ENCODE results near the gene MAGEB16.

MAGEB16 gene

DNA sequence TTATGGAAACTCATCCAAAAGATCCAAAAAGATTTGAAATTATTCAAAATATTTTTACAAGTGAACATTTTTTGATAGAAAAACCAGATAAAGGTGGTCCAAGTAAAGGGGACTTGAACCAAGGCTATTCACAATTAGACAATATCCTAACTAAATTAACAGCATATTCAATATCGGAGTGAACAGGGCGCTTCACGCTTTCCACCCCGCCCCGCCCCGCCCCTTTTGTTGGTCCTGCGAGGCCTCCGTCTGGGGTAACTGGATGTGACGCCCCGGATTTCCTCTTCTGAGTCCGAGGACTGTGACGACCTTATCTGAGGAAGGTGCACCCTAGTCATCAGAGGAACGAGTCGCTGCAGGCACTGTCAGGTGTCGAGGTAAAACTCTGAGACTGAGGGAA lies at the start of gene MAGEB16:
Gene MAGEB16, plus strand, starts transcription at position 301 of the 400 bp plus-strand sequence. CDS start 3,855 bp downstream, outside the sequence.
- no peak for DNase-seq (ENCODE audit: low read depth in 3 of 3)

DNA sequence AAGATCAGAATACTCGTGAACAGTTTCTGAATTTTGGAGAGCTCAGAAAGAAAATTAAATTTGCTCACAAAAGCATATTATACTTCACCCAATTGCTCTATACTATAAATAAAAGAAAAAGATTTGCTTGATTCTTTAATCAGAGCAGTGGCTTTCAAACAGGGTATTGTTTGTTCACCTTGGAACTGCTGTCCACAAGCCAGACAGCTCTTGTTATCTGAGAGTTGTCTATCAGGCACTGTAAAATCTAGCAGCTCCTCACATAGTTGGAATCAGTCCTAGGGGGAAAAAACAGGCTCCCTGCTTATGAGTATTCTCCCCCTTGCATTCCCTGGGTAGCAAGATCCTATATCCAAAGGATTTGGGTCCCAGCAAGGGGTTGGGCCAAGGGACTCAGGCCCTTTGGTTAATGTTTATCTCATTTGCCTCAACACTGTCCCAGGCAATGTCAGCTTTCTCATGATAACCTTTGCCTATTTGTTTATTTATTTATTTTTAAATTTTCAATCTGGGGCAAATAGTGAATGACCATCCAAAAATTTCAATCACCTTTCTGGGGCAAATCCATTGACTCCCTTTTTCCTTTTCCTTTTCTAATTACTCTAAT lies 24.1 kb upstream of the MAGEB16 start:
- DNase-seq (ENCODE audit: low read depth in 3 of 3): no peak

DNA sequence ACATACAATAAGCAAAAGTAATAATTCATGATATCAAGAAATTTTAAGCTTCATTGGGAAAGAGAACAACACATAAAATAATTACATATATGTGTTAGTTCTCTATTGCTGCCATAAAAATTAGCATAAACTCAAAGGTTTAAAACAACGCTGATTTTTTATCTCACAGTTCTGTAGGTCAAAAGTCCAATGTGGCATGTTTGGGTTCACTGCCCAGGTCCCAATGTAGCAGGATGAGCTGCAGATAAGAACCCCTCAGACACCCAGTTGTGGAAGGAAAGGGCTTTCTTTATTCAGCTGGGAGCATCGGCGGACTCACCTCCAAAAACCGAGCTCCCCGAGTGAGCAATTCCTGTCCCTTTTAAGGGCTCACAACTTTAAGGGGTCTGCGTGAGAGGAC lies 13.1 kb upstream of the MAGEB16 start:
- DNase-seq (ENCODE audit: low read depth in 3 of 3): no peak

DNA sequence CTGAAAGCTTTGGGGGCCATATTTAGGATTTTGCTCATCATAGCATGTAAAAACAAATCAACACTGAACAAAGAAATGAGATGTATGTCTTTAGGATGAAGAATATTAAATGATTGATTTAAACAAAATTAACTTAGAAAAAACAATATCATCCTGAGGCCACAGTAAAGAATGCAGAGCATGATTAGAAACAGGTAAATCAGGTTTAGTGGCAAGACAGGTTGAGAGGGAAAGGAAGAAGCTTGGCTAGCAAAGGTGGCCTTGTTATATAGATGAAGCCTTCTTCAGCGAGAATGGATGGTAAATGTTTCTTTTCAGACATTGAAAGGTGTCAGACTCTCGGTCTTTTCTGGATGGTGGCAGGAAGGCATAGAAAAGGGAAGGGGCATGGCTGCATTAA lies 11.9 kb upstream of the MAGEB16 start:
- DNase-seq (ENCODE audit: low read depth in 3 of 3): no peak

DNA sequence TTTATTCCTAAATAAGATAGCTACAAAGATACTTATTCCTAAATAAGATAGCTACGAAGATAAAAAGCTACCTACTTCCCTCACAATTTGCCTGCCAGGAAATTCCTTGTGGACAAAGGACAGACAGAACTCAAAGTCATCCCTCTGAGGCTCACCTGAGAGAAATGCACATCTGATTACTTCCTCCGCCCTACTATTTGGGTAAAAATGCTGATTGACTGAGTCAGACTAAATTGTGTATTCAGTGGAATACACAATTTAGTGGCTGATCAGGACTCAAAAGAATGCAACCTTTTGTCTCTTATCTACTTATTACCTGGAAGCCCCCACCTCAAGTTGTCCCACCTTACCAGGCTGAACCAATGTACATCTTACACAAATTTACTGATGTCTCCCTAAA lies 10.3 kb upstream of the MAGEB16 start:
- DNase-seq (ENCODE audit: low read depth in 3 of 3): no peak

DNA sequence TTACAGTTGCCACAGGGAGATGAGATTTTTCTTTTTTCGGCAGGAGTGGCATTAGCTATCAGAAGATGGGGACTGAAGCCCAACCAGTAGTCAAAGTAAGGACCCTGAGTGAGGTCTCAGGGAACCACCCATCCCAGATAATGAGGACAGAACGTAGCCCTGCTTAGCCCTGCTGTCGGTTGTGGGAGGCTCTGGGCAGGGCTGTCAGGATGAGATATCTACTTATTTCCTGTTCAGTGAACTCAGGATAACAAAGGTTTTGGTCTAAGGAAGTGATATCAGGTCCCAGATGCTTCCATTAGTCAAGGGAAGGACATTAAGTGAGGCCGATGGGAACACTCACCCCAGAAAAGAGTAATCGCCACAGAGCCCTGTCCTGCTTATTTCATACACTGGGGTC lies 2.3 kb downstream of the MAGEB16 start:
- no peak for DNase-seq (ENCODE audit: low read depth in 3 of 3)

DNA sequence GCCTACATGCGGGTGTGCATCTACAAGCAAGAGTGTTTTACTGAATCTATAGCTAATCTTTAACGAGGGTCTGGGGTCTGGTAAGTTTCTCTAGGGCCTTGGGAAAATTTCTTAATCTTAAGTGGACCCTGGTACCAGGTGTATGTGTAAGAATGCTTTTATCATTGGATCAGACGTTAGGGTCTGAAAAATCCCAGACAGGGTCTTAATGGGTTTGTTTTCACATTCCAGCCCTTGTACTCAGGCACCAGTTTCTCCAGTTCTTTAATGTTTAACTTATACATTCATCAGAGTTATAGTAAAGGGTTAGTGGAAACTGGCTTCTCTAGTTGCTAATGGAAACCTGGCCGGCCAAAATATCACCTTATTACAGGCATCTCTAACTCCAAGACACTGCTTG lies 11.6 kb downstream of the MAGEB16 start:
- no peak for DNase-seq (ENCODE audit: low read depth in 3 of 3)

DNA sequence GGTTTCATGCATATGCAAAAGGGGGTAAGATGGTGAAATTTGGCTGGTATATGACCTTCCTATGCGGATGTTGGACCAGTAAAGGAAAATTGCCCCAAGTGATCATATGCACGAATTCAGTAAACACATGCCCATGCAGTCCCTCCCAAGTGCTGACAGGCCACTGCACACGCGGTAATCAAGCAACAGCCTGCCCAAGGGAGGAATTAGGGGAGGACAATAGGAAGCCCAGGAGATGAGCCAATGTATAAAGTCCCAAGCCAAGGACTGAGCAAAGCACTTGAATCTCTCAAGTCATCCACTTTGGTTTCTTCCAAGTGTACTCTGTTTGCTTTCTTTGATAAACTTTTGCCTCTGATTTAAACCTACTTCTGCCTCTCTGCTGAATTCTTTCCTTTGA lies 21.1 kb downstream of the MAGEB16 start:
- no peak for DNase-seq (ENCODE audit: low read depth in 3 of 3)

DNA sequence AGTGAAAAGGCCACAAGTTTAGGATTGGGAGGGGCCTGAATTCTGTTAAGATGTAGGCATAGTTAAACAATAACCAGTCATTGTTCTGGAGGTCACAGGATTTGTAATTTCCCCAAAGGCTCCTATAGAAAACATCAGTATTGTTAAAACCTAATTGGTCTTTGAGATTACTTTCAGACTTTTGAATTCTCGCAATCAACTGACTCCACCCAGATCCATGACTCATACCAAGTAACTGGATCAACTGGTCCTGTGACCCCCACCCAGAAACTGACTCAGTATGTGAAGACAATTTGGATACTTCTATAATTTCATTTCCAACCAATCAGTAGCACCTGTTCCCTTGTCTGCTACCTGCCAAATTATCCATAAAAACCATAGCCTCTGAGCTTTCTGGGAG lies 28.4 kb downstream of the MAGEB16 start:
- DNase-seq (ENCODE audit: low read depth in 3 of 3): no peak

DNA sequence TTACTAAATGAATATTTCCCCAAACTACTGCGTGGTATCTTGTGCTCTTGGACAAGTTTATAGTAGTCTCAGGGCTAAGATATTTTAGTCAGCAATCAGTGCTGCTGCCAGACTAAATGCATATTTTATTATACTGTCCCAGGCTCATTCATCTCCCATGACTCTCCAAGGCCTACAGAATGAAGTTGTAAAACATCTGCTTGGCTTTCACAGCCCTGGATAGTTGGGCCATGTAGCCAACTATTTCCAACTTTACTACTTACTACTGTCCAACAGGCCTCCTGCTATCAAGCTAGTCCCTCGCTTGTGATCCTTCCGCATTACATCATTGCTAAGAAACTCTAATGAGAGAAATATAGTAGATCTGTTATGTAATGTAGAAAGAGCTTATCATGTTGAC lies 31.4 kb downstream of the MAGEB16 start:
- DNase-seq (ENCODE audit: low read depth in 3 of 3): no peak

DNA sequence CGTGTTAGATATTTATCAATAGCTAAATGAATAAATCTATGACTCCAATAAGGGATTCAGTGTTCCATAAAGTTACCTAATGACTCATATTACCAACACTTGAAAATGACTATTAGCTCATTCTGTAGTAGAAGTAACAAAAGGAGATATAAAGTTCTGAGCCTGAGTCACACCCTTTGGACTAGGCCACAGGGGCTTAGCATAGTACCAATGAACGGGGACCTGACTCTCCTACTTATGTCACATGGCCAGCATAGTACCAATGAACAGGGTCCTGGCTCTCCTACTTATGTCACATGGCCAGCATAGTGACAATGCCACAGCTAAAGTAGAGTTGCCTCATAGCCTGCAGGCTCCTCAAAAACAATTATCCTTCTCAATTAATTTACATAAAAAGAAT lies 43.7 kb downstream of the MAGEB16 start:
- DNase-seq (ENCODE audit: low read depth in 3 of 3): no peak

DNA sequence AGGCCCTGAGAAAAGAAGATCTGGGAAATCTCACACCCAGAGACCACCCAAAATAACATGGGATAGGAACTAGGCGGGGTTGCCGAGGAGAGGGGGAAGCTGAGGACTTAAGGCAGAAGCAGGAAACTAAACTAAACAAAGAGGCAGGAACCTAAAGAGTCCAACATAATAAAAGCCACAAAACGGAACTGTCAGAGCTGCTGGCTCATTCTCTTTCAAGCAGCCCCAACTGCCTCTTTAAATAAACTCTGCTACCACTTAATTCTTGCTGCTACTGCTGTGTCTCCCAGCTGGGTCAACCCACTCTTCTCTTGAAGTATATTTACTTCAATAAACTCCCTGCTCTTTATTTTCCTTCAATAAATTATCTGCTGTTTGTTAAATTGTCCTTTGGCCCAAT lies 44.5 kb downstream of the MAGEB16 start:
- DNase-seq (ENCODE audit: low read depth in 3 of 3): no peak

DNA sequence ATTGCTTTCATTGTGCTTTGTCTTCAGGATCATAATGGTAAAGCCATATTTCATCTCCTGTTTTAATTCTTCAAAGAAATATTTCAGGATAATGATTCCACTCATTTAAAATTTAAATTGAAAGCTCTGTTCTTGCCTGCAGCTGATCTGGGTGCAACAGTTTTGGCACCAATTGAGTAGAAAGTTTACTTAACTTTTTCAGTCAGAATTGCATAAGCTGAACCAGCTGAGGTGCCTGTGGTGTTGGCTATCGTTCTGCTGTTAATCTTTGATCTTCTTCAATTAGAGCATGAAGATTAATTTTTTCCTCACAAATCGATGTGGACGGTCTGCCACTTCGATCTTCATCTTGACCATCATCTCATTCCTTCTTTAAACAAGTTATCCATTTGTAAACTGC lies 49.6 kb downstream of the MAGEB16 start:
- DNase-seq (ENCODE audit: low read depth in 3 of 3): no peak
